Measurements from ENCODE around the gene NANS. TPM values are rescaled to one million over a fixed set of nuclear protein-coding genes. Genes with fewer than 3 reads are reported as not detected.
"Not testable (repeated sequence)": the region's sequence is repeated elsewhere in the genome, so short reads cannot be mapped to it uniquely, and the experiment has no call there.

NANS gene
- total RNA-seq, 4 donors from 2014 or later, result 35.2 to 74.4 (median 44.6) TPM

GRCh38 chr9:98085058-98085457, 28.5 kb downstream of the NANS start:
- H3K9me3 ChIP-seq, result no peaks in the 10 kb centered on the region
- no peaks in the 10 kb centered on the region for H3K27me3 ChIP-seq
- peaks cover 0 to 58% (median 11%) of the 10 kb centered on the region in 3 donors for H3K36me3 ChIP-seq
- DNase-seq (ENCODE audit: low spot score in 2 of 2), result no peak
- no peak for TF ChIP-seq EP300 (IDR thresholded peaks at IDR 0.05)
- TF ChIP-seq POLR2A (IDR thresholded peaks at IDR 0.05), result no peak
- TF ChIP-seq, protein P1, sequence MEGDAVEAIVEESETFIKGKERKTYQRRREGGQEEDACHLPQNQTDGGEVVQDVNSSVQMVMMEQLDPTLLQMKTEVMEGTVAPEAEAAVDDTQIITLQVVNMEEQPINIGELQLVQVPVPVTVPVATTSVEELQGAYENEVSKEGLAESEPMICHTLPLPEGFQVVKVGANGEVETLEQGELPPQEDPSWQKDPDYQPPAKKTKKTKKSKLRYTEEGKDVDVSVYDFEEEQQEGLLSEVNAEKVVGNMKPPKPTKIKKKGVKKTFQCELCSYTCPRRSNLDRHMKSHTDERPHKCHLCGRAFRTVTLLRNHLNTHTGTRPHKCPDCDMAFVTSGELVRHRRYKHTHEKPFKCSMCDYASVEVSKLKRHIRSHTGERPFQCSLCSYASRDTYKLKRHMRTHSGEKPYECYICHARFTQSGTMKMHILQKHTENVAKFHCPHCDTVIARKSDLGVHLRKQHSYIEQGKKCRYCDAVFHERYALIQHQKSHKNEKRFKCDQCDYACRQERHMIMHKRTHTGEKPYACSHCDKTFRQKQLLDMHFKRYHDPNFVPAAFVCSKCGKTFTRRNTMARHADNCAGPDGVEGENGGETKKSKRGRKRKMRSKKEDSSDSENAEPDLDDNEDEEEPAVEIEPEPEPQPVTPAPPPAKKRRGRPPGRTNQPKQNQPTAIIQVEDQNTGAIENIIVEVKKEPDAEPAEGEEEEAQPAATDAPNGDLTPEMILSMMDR (IDR thresholded peaks at IDR 0.05), result no peak
- no peak overlapping the region for H3K4me3 ChIP-seq
- H3K27ac ChIP-seq, result no peak overlapping the region
- WGBS, 2 donors, result 84 to 86% methylated on average over 4 of the region's 4 CpGs
- H3K4me1 ChIP-seq, result peaks cover 0 to 22% (median 3%) of the 10 kb centered on the region in 4 donors

DNA sequence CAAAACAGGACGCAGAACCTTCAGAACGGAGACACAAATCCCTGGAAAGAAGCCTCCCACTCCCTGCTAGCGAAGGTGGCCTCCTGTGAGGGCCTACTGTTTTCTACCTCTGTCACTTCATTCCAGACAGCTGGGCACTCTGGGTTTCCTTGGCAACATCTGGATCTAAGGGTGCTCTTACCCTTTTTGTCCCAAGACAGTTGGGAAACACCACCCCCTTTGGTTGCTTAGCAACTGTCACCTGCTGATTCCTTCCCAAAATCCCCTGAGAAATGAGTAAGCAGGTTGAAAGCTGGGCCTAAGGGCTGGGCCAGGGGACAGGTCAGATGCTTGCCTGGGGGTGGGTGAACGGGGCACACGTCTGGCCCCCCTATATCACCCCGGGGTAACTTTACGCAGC, 29.4 kb downstream of the NANS start:
- DNase-seq (ENCODE audit: low spot score in 2 of 2), result no peak
- Histone ChIP-seq H3K4me3 (no peak overlapping the region), H3K4me1 (peaks cover 0 to 22% (median 3%) of the 10 kb centered on the region in 4 donors), H3K27me3 (no peaks in the 10 kb centered on the region), H3K9me3 (no peaks in the 10 kb centered on the region), H3K27ac (no peak overlapping the region), H3K36me3 (peaks cover 0 to 49% (median 7%) of the 10 kb centered on the region in 3 donors)
- WGBS, 2 donors, result 79 to 85% methylated on average over 7 of the region's 7 CpGs
- no peak for TF ChIP-seq EP300 (IDR thresholded peaks at IDR 0.05)
- no peak for TF ChIP-seq POLR2A (IDR thresholded peaks at IDR 0.05)
- TF ChIP-seq, protein P1 (IDR thresholded peaks at IDR 0.05), result no peak

DNA sequence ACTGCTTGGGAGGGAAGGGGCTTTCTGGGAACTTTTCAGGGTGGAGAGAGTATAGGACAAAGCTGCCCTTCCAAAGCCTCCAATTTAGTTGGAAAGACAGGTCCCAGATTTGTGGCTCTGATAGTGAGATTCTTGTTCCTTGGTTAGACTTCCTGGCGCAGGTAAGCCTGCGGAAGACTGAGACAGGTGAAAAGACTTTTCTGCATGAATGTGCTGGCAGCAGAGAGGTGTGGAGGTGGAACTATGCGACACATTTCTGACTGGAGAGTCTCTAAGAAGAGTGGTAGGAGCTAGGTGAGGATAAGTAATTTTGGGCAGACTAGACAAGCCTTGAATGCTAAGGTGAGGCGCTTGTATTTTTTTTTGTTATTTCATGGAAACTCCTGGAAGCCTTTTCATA, 29.9 kb downstream of the NANS start:
- Histone ChIP-seq H3K4me1 (peaks cover 0 to 22% (median 3%) of the 10 kb centered on the region in 4 donors), H3K27me3 (no peaks in the 10 kb centered on the region), H3K4me3 (no peak overlapping the region), H3K27ac (no peak overlapping the region), H3K36me3 (peaks cover 0 to 44% (median 1%) of the 10 kb centered on the region in 3 donors), H3K9me3 (no peaks in the 10 kb centered on the region)
- 93 to 97% methylated on average over 4 of the region's 4 CpGs for WGBS, 2 donors
- TF ChIP-seq EP300 (IDR thresholded peaks at IDR 0.05), result no peak
- TF ChIP-seq POLR2A (IDR thresholded peaks at IDR 0.05), result no peak
- TF ChIP-seq, protein P1 (IDR thresholded peaks at IDR 0.05), result no peak
- DNase-seq (ENCODE audit: low spot score in 2 of 2), result no peak

DNA sequence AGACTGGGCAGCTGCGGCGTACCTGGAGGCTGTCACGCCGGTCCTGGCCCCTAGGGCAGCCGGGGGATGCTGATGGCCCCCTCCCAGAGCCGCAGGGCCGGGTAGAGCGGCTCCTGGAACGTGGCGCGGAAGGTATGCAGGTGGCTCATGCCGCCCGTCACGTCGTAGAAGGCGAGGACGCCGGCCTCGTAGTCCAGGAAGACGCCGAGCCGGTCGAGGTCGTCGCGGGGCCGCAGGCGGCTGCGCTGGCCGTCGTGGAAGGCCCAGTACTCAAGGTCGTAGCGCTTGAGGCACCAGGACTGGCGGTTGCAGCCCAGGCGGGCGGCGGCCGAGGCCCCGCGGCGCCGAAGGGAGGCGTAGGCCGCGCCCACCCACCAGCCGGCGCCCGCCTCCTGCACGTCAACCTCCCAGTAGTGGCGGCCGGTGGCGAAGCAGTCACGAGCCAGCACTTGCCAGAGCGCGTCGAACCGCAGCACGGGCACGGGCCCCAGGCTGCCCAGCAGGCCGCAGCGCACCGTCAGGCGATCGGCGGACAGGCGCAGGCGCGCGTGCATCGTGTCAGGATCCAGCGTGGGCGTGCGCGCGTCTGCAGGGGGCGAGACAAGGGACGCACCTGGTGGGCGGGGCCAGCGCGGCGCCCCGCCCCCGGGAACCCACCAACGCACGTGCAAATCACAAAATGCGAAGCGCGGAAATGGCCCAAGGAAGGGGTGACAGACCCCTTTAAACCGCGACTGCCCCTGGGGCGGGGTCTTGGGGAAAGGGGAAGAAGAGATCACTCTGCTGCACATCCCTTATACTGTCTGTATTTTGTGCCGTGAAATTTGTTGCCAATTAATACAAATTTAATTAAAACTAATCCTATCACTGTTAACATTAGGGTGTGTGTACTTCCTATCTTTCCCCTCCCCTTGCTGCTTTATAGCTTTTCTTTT, 31.2 kb downstream of the NANS start:
- H3K36me3 ChIP-seq, result peaks cover 0 to 32% (median 0%) of the 10 kb centered on the region in 3 donors
- TF ChIP-seq, protein P1 (IDR thresholded peaks at IDR 0.05), result no peak
- peak in 1 of 2 donors; percentile 28 for TF ChIP-seq POLR2A (IDR thresholded peaks at IDR 0.05)
- TF ChIP-seq EP300 (IDR thresholded peaks at IDR 0.05), result peak in 1 of 2 donors; percentile 23
- H3K4me3 ChIP-seq, result peak overlapping the region; percentile 25 to 58 (median 36)
- peak overlapping the region in 3 of 4 donors; percentile 32 to 75 (median 67) for H3K27ac ChIP-seq
- H3K27me3 ChIP-seq, result no peaks in the 10 kb centered on the region
- peaks cover 0 to 16% (median 3%) of the 10 kb centered on the region in 4 donors for H3K4me1 ChIP-seq
- DNase-seq (ENCODE audit: low spot score in 2 of 2), result no peak
- no peaks in the 10 kb centered on the region for H3K9me3 ChIP-seq
- 19 to 23% methylated on average over 64 to 67 of the region's 92 CpGs for WGBS, 2 donors

DNA sequence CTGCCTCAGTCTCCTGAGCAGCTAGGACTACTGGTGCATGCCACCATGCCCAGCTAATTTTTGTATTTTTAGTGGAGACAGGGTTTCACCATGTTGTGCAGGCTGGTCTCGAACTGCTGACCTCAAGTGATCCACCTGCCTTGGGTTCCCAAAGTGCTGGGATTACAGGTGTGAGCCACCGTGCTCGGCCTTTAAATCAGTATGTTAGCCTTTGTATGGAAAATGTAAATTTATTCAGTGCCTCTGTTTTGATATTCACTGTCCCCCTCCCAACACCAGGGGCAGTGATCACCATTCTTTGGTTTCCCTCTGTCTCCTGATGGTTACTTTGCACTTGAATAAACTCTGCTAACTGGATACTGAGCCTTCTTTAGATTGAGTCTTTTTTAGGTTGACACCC, 34.1 kb downstream of the NANS start:
- WGBS, 2 donors, result 80% methylated on average over 3 of the region's 3 CpGs
- Histone ChIP-seq H3K36me3 (peaks cover 0 to 21% (median 0%) of the 10 kb centered on the region in 3 donors), H3K4me1 (peaks cover 0 to 12% (median 3%) of the 10 kb centered on the region in 4 donors)
- not testable (repeated sequence) for DNase-seq (ENCODE audit: low spot score in 2 of 2); H3K9me3 ChIP-seq; H3K27me3 ChIP-seq; H3K27ac ChIP-seq; H3K4me3 ChIP-seq

Data from tibial nerve (tissue), 4 donors.